ENCODE measurements around the gene A2M.

Gene A2M

GRCh38 chr12:9071518-9071917 lies 44.2 kb downstream of the A2M start:
- DNase-seq: no peak

- no peak for DNase-seq
These were observed 45.4 kb downstream of the A2M start for GRCh38 chr12:9070351-9070750.

- DNase-seq: no peak
These were observed 47.1 kb downstream of the A2M start for GRCh38 chr12:9068600-9068999.

GRCh38 chr12:9068086-9068485 lies 47.6 kb downstream of the A2M start:
- no peak for DNase-seq

- no peak for DNase-seq
These were observed 48.8 kb downstream of the A2M start for GRCh38 chr12:9066755-9067423.

- no peak for DNase-seq
These were observed 49.5 kb downstream of the A2M start for GRCh38 chr12:9066183-9066623.

- DNase-seq: no peak
These were observed 50.2 kb downstream of the A2M start for GRCh38 chr12:9065607-9065856.

- no peak for DNase-seq
These were observed 50.7 kb downstream of the A2M start for GRCh38 chr12:9064815-9065606.

GRCh38 chr12:9064201-9064814 lies 51.4 kb downstream of the A2M start:
- peak; percentile 24 for DNase-seq

- no peak for DNase-seq
These were observed 63.1 kb downstream of the A2M start for GRCh38 chr12:9052610-9053009.

- no peak for DNase-seq
These were observed 64.6 kb downstream of the A2M start for GRCh38 chr12:9051158-9051550.

- no peak for DNase-seq
These were observed 65.1 kb downstream of the A2M start for GRCh38 chr12:9050521-9051157.

- DNase-seq: no peak
These were observed 66.1 kb downstream of the A2M start for GRCh38 chr12:9049520-9050133.

GRCh38 chr12:9048930-9049329 lies 66.8 kb downstream of the A2M start:
- no peak for DNase-seq

- DNase-seq: no peak
These were observed 68.6 kb downstream of the A2M start for GRCh38 chr12:9047105-9047504.

GRCh38 chr12:9043766-9044165 lies 72.0 kb downstream of the A2M start:
- no peak for DNase-seq

- DNase-seq: no peak
These were observed 74.4 kb downstream of the A2M start for GRCh38 chr12:9041321-9041720.

GRCh38 chr12:9040484-9041186 lies 75.1 kb downstream of the A2M start:
- DNase-seq: no peak

GRCh38 chr12:9039397-9039977 lies 76.2 kb downstream of the A2M start:
- DNase-seq: no peak

- DNase-seq: no peak
These were observed 78.3 kb downstream of the A2M start for GRCh38 chr12:9037431-9037830.

- no peak for DNase-seq
These were observed 79.5 kb downstream of the A2M start for GRCh38 chr12:9036227-9036626.

GRCh38 chr12:9034095-9034494 lies 81.6 kb downstream of the A2M start:
- no peak for DNase-seq
